SK-N-SH (cell line): ENCODE data around the gene CLK1. TPM values are rescaled to one million over a fixed set of nuclear protein-coding genes. Genes with fewer than 3 reads are reported as not detected.

ENCODE experiments used
- CTCF ChIA-PET: fragments of 300-600, 350-600 bp; formaldehyde crosslinking; extraction: SDS; loops from one replicate; lab custom pipeline; 2021; lab: Yijun Ruan, JAX
- POLR2A ChIA-PET: fragments of 350-600 bp; sonication (Branson Sonifier 250); formaldehyde crosslinking; extraction: SDS; loops from one replicate; lab custom pipeline; 2020; ENCODE audit warnings: antibody characterized with exemption, inconsistent platforms; lab: Yijun Ruan, JAX
- DNase-seq: peaks from one replicate; pipeline ENCODE4 v3.0.0; 2012
- H2AFZ ChIP-seq: fragments of 200-600 bp; sonication (generic); 2 replicates; pipeline ENCODE4 v1.8.1; 2016; ENCODE audit warnings: antibody characterized with exemption, mild to moderate bottlenecking, low read depth
- H3F3A ChIP-seq: fragments of 200-600 bp; sonication (generic); replicated peaks from 2 replicates; pipeline ENCODE3; 2016; ENCODE audit warnings: antibody characterized with exemption, mild to moderate bottlenecking; ENCODE audit not compliant: insufficient read depth
- H3K27ac ChIP-seq, 2 experiments: fragments of 200-500 bp in 1 of 2; fragments of 200-600 bp in 1 of 2; sonication (Bioruptor generic) in 1 of 2; sonication (generic), shearing (Covaris generic) in 1 of 2; 2 replicates each; pipeline versions ENCODE4 v1.5.1 to v1.6.1; 2014 to 2016; ENCODE audit warnings: low read depth in 2 of 2, inconsistent platforms in 1 of 2, low read length in 1 of 2, mild to moderate bottlenecking in 1 of 2, mixed read lengths in 1 of 2
- H3K27me3 ChIP-seq: fragments of 200-600 bp; sonication (generic), shearing (Covaris generic); 2 replicates; pipeline ENCODE4 v1.6.1; 2016; ENCODE audit warnings: mixed run types; ENCODE audit not compliant: insufficient read depth
- H3K36me3 ChIP-seq, 2 experiments: fragments of 200-500 bp in 1 of 2; fragments of 200-600 bp in 1 of 2; sonication (Bioruptor generic) in 1 of 2; sonication (generic) in 1 of 2; replicated peaks in 1 of 2; 2 replicates each; pipeline versions ENCODE3 to v1.5.1; 2014 to 2016; ENCODE audit warnings: low read length in 1 of 2, mild to moderate bottlenecking in 1 of 2; ENCODE audit not compliant: insufficient read depth in 2 of 2, control insufficient read depth in 1 of 2
- H3K4me1 ChIP-seq, 2 experiments: fragments of 200-500 bp in 1 of 2; fragments of 200-600 bp in 1 of 2; sonication (Bioruptor generic) in 1 of 2; sonication (generic), shearing (Covaris generic) in 1 of 2; 2 replicates each; pipeline versions ENCODE4 v1.5.1 to v1.6.1; 2014 to 2016; ENCODE audit warnings: low read depth in 1 of 2, low read length in 1 of 2, mixed run types in 1 of 2; ENCODE audit not compliant: insufficient read depth in 2 of 2, control insufficient read depth in 1 of 2
- H3K4me2 ChIP-seq: fragments of 200-600 bp; sonication (generic), shearing (Covaris generic); 2 replicates; pipeline ENCODE4 v1.6.1; 2017; ENCODE audit warnings: mixed run types
- H3K4me3 ChIP-seq, 2 experiments: fragments of 200-500 bp in 1 of 2; fragments of 200-600 bp in 1 of 2; sonication (Bioruptor generic) in 1 of 2; sonication (generic), shearing (Covaris generic) in 1 of 2; 2 replicates each; pipeline versions ENCODE4 v1.5.1 to v1.8.1; 2014 to 2016; ENCODE audit warnings: low read depth in 2 of 2, inconsistent platforms in 1 of 2, low read length in 1 of 2, mild to moderate bottlenecking in 1 of 2, mixed read lengths in 1 of 2, moderate library complexity in 1 of 2
- H3K79me2 ChIP-seq: fragments of 200-600 bp; sonication (generic); 2 replicates; pipeline ENCODE4 v1.8.1; 2017; ENCODE audit warnings: mild to moderate bottlenecking; ENCODE audit not compliant: insufficient read depth
- H3K9ac ChIP-seq: fragments of 200-600 bp; sonication (generic); 2 replicates; pipeline ENCODE4 v1.6.1; 2017; ENCODE audit warnings: mixed run types
- H3K9me2 ChIP-seq: fragments of 200-600 bp; sonication (generic); 2 replicates; pipeline ENCODE4 v1.6.1; 2017; ENCODE audit warnings: mixed run types
- H3K9me3 ChIP-seq: fragments of 200-600 bp; sonication (generic); 2 replicates; pipeline ENCODE4 v1.6.1; 2017; ENCODE audit warnings: mixed run types, mild to moderate bottlenecking, moderate library complexity
- H4K20me1 ChIP-seq: fragments of 200-600 bp; sonication (generic); 2 replicates; pipeline ENCODE4 v1.6.1; 2017; ENCODE audit warnings: mild to moderate bottlenecking, mixed run types; ENCODE audit not compliant: insufficient read depth
- FOXM1 ChIP-seq: IDR thresholded peaks from 2 replicates; pipeline ENCODE4 v1.4.0; 2012; ENCODE audit warnings: low read depth, mild to moderate bottlenecking
- GATA2 ChIP-seq: sonication (generic); formaldehyde crosslinking; IDR thresholded peaks from 2 replicates; pipeline ENCODE4 v1.5.0; 2020; ENCODE audit warnings: mild to moderate bottlenecking, missing genetic modification reagents
- POLR2AphosphoS5 ChIP-seq: IDR thresholded peaks from 2 replicates; pipeline ENCODE4 v1.6.1; 2012; ENCODE audit warnings: low read depth, low read length
- USF1 ChIP-seq: IDR thresholded peaks from 2 replicates; pipeline ENCODE4 v1.4.0; 2012; ENCODE audit warnings: low read depth, borderline replicate concordance
- USF2 ChIP-seq: fragments of 150-350 bp; IDR thresholded peaks from 2 replicates; pipeline ENCODE4 v1.6.1; 2017; ENCODE audit warnings: antibody characterized with exemption, low read length, low read depth, borderline replicate concordance
- YY1 ChIP-seq: IDR thresholded peaks from 2 replicates; pipeline ENCODE4 v1.4.0; 2012; ENCODE audit warnings: low read depth, mild to moderate bottlenecking
- WGBS: methylation state at CpG from one replicate; pipeline ENCODE4 v1.1.6; 2017; ENCODE audit warnings: low lambda C conversion rate; 5-methylcytosine and 5-hydroxymethylcytosine counted together
- polyA plus RNA-seq, 3 experiments: library from polyadenylated mRNA; depleted of rRNA; stranded (reverse); fragments of >200 nt; gene quantifications; 2 replicates each; pipeline ENCODE4 v1.2.3, GENCODE V29; 2012
- TF ChIP-seq, protein P1 (sequence below): IDR thresholded peaks from 2 replicates; pipeline ENCODE4; 2012

CLK1 gene
- polyA plus RNA-seq, 1 of the 3 experiments (the other 2 are of a cell fraction), result 31.1 TPM

DNA sequence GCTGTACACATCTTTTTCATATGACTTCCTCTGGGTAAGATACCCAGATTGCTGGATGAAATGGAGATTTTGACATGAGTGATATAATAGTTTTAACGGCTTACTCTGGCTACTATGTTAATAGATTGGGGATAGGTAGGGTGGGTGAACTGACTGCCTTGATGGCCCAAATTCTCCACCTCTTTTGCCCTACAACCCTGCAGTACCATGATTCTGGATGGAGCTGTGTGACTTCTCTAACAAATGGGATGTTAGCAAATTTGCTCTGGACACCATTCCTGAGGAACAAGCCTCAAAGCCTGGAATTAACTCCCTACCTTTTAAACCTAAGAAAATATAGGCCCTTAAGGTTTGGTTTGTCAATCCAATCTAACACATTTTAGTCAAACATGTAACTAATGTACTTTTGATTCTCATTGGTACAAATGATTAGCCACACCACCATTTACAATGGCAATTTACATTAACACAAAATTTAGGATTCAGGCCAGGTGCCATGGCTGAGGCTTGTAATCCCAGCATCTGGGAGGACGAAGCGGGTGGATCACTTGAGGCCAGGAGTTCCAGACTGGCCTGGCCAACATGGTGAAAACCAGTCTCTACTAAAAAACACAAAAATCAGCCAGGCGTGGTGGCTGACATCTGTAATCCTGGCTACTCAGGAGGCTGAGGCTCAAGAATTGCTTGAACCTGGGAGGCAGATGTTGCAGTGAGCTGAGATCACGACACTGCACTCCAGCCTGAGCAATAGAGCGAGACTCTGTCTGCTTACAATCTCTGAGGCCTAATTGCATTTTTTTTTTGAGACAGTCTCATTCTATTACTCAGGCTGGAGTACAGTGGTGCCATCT is 12.8 kb downstream of the CLK1 start:
- Histone ChIP-seq H3K79me2 (peaks cover 19% of the 10 kb centered on the region), H3K9me2 (no peaks in the 10 kb centered on the region), H3K27ac (no peak overlapping the region; a peak in 1 of 4 replicates), H3K4me1 (no peaks in the 10 kb centered on the region), H3K36me3 (peaks cover 44 to 54% of the 10 kb centered on the region in 2 experiments), H4K20me1 (peaks cover 16% of the 10 kb centered on the region; the same call in 1 of the 2 replicates), H3K9me3 (no peaks in the 10 kb centered on the region), H3K9ac (no peak overlapping the region), H3K4me2 (no peak overlapping the region), H2AFZ (no peak overlapping the region), H3K27me3 (no peaks in the 10 kb centered on the region), H3F3A (peaks cover 63% of the 10 kb centered on the region), H3K4me3 (no peak overlapping the region)
- TF ChIP-seq, protein P1, sequence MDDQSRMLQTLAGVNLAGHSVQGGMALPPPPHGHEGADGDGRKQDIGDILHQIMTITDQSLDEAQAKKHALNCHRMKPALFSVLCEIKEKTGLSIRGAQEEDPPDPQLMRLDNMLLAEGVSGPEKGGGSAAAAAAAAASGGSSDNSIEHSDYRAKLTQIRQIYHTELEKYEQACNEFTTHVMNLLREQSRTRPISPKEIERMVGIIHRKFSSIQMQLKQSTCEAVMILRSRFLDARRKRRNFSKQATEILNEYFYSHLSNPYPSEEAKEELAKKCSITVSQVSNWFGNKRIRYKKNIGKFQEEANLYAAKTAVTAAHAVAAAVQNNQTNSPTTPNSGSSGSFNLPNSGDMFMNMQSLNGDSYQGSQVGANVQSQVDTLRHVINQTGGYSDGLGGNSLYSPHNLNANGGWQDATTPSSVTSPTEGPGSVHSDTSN, result no peak
- no peak for TF ChIP-seq USF2
- POLR2A ChIA-PET, result interaction anchor here (0.6 to 0.7 kb wide), 2 partner anchors 13 to 25 kb away, joined by 5 to 6 read pairs; partner anchors contain the start of gene CLK1
- WGBS, result 95% methylated on average over 6 of the region's 6 CpGs
- CTCF ChIA-PET, result no interaction called here
- DNase-seq, result no peak

GRCh38 chr2:200850512-200851256 is 13.8 kb downstream of the CLK1 start:
- no peak overlapping the region for H3K4me3 ChIP-seq
- TF ChIP-seq YY1 (no peak), POLR2AphosphoS5 (peak; percentile 26; the same call in 1 of the 2 replicates), USF1 (no peak), FOXM1 (no peak), GATA2 (CRISPR knock-in tag) (no peak)
- TF ChIP-seq, all 33 proteins: peak for 1
- DNase-seq, result no peak
- Histone ChIP-seq H3K4me2 (no peak overlapping the region), H2AFZ (no peak overlapping the region), H3K9me3 (no peaks in the 10 kb centered on the region), H3K36me3 (peaks cover 40 to 46% of the 10 kb centered on the region in 2 experiments), H3K9ac (no peak overlapping the region), H3K27me3 (no peaks in the 10 kb centered on the region), H3K4me1 (no peaks in the 10 kb centered on the region), H3K27ac (no peak overlapping the region), H4K20me1 (peaks cover 10% of the 10 kb centered on the region; the same call in 1 of the 2 replicates), H3F3A (peaks cover 59% of the 10 kb centered on the region), H3K79me2 (peaks cover 12% of the 10 kb centered on the region; the same call in 1 of the 2 replicates), H3K9me2 (no peaks in the 10 kb centered on the region)
- WGBS, result 94% methylated on average over 14 of the region's 14 CpGs
- POLR2A ChIA-PET, result interaction anchor here (0.7 kb wide), 1 partner anchor 182 kb away, joined by 5 read pairs; no protein-coding TSS in a partner anchor
- CTCF ChIA-PET, result interaction anchor here (1.2 kb wide), 1 partner anchor 9 kb away, joined by 4 read pairs; no protein-coding TSS in a partner anchor
